PC-9 (cell line): ENCODE results near the gene TMEM60. TPM values are rescaled to one million over a fixed set of nuclear protein-coding genes. Genes with fewer than 3 reads are reported as not detected.
"Not testable (repeated sequence)": the region's sequence is repeated elsewhere in the genome, so short reads cannot be mapped to it uniquely, and the experiment has no call there.

ENCODE experiments used
- BruUV-seq: library from RNA; stranded (reverse); fragments of 400-500 nt; replicated peaks from 2 replicates; lab custom pipeline; 2021; lab: Mats Ljungman, UMichigan
- CTCF ChIA-PET: fragments of 300-600 bp; sonication (Branson Sonifier 250); formaldehyde crosslinking; loops from one replicate; lab custom pipeline; 2022; ENCODE audit warnings: antibody characterized with exemption; lab: Charles Lee
- POLR2A ChIA-PET: fragments of 300-600 bp; sonication (Branson Sonifier 250); formaldehyde crosslinking; loops from one replicate; lab custom pipeline; 2022; ENCODE audit warnings: antibody characterized with exemption; ENCODE audit not compliant: unreplicated experiment; lab: Charles Lee
- DNase-seq, 2 experiments: peaks; one replicate each; pipeline versions ENCODE4 v3.0.0 to v3.0.0-alpha.2; 2015 to 2022; ENCODE audit warnings: mixed read lengths in 1 of 2
- H2AFZ ChIP-seq: fragments of 200-600 bp; sonication (generic); 2 replicates; pipeline ENCODE4 v1.8.1; 2017; ENCODE audit warnings: antibody characterized with exemption
- H3F3A ChIP-seq: fragments of 200-600 bp; sonication (generic); 2 replicates; pipeline ENCODE4 v1.8.1; 2017; ENCODE audit warnings: antibody characterized with exemption, mild to moderate bottlenecking, low read depth; ENCODE audit not compliant: insufficient read depth
- H3K27ac ChIP-seq: fragments of 200-600 bp; sonication (generic); 2 replicates; pipeline ENCODE4 v1.6.1; 2016; ENCODE audit warnings: mixed run types
- H3K27me3 ChIP-seq: fragments of 200-600 bp; sonication (generic); 2 replicates; pipeline ENCODE4 v1.6.1; 2016; ENCODE audit warnings: low read depth, mixed run types; ENCODE audit not compliant: insufficient read depth
- H3K36me3 ChIP-seq: fragments of 200-600 bp; sonication (generic); 2 replicates; pipeline ENCODE4 v1.6.1; 2016; ENCODE audit warnings: low read depth, mixed run types
- H3K4me1 ChIP-seq: fragments of 200-600 bp; sonication (generic); replicated peaks from 2 replicates; pipeline ENCODE4 v1.6.1; 2016; ENCODE audit warnings: mixed run types; ENCODE audit not compliant: insufficient read depth
- H3K4me2 ChIP-seq: fragments of 200-600 bp; sonication (generic); 2 replicates; pipeline ENCODE4 v1.6.1; 2017; ENCODE audit warnings: mixed run types
- H3K4me3 ChIP-seq: fragments of 200-600 bp; sonication (generic); 2 replicates; pipeline ENCODE4 v1.6.1; 2016; ENCODE audit warnings: mixed run types
- H3K79me2 ChIP-seq: fragments of 200-600 bp; sonication (generic); 2 replicates; pipeline ENCODE4 v1.6.1; 2017; ENCODE audit warnings: low read depth, mixed run types
- H3K9me2 ChIP-seq: fragments of 200-600 bp; sonication (generic); 2 replicates; pipeline ENCODE4 v1.8.1; 2017; ENCODE audit warnings: mild to moderate bottlenecking; ENCODE audit not compliant: insufficient read depth
- H3K9me3 ChIP-seq: fragments of 200-600 bp; sonication (generic); 2 replicates; pipeline ENCODE4 v1.8.1; 2016; ENCODE audit warnings: low read depth; ENCODE audit not compliant: insufficient read depth
- H4K20me1 ChIP-seq: fragments of 200-600 bp; sonication (generic); 2 replicates; pipeline ENCODE4 v1.8.1; 2017; ENCODE audit not compliant: insufficient read depth
- CTCF ChIP-seq: fragments of 200-600 bp; sonication (generic); conservative IDR thresholded peaks from 2 replicates; pipeline ENCODE4 v1.6.1; 2017; ENCODE audit warnings: mixed run types, antibody characterized with exemption, mild to moderate bottlenecking, moderate library complexity
- EZH2 ChIP-seq: fragments of 200-600 bp; sonication (generic); IDR thresholded peaks from 2 replicates; pipeline ENCODE4 v1.8.0; 2017; ENCODE audit warnings: antibody characterized with exemption, low read depth
- intact Hi-C: fragments of 100-400 bp; cut with micrococcal nuclease; formaldehyde crosslinking; loops from one replicate; pipeline ENCODE4 v1.10.0; 2022; ENCODE audit not compliant: unreplicated experiment
- total RNA-seq: library from RNA; stranded (reverse); gene quantifications from 2 replicates; pipeline ENCODE4 v1.2.3, GENCODE V29; 2021

The TMEM60 gene
- total RNA-seq, 1 experiment from 2014 or later = 29.1 TPM

- H3K9me3 ChIP-seq = no peaks in the 10 kb centered on the region
- H3K4me3 ChIP-seq = no peak overlapping the region
- no peaks in the 10 kb centered on the region for H3K79me2 ChIP-seq
- BruUV-seq = no TSS peak
- intact Hi-C loops = no loop called here
- CTCF ChIA-PET = no interaction called here
- H3K9me2 ChIP-seq = no peaks in the 10 kb centered on the region
- TF ChIP-seq EZH2 = no peak
- TF ChIP-seq CTCF = no peak
- no peak overlapping the region for H3K27ac ChIP-seq
- POLR2A ChIA-PET = no interaction called here
- H3K4me1 ChIP-seq = no peaks in the 10 kb centered on the region
- no peaks in the 10 kb centered on the region for H3K36me3 ChIP-seq
- H3K27me3 ChIP-seq = no peaks in the 10 kb centered on the region
- no peak overlapping the region for H3K4me2 ChIP-seq
- peaks cover 3% of the 10 kb centered on the region; the same call in 1 of the 2 replicates for H4K20me1 ChIP-seq
- H3F3A ChIP-seq = 0 out of 2 replicates have a peak, but pooled peaks cover 6% of the 10 kb centered on the region
- no peak overlapping the region for H2AFZ ChIP-seq
- no peak for DNase-seq
Observed at GRCh38 chr7:77786018-77786417, 12.2 kb downstream of the TMEM60 start.

GRCh38 chr7:77784426-77784825, 13.8 kb downstream of the TMEM60 start:
- POLR2A ChIA-PET, H3K4me2 ChIP-seq, H3K79me2 ChIP-seq, H3K4me3 ChIP-seq, H3K27me3 ChIP-seq, intact Hi-C loops, H3F3A ChIP-seq, H3K4me1 ChIP-seq, H3K36me3 ChIP-seq, DNase-seq, H2AFZ ChIP-seq, H3K9me3 ChIP-seq, H4K20me1 ChIP-seq, H3K27ac ChIP-seq, CTCF ChIA-PET, BruUV-seq, H3K9me2 ChIP-seq: not testable (repeated sequence)

- Histone ChIP-seq H4K20me1 (peaks cover 3% of the 10 kb centered on the region; the same call in 1 of the 2 replicates), H3K9me3 (no peaks in the 10 kb centered on the region), H3K79me2 (no peaks in the 10 kb centered on the region), H3K4me3 (no peak overlapping the region), H2AFZ (no peak overlapping the region), H3K27me3 (no peaks in the 10 kb centered on the region), H3F3A (0 out of 2 replicates have a peak, but pooled peaks cover 4% of the 10 kb centered on the region), H3K36me3 (no peaks in the 10 kb centered on the region), H3K4me2 (no peak overlapping the region), H3K4me1 (no peaks in the 10 kb centered on the region), H3K27ac (no peak overlapping the region), H3K9me2 (no peaks in the 10 kb centered on the region)
- TF ChIP-seq CTCF (no peak), EZH2 (no peak)
- intact Hi-C loops = no loop called here
- no peak for DNase-seq
- CTCF ChIA-PET = no interaction called here
- POLR2A ChIA-PET = interaction anchor here (0.6 kb wide), 1 partner anchor 1506 kb away, joined by 6 read pairs; no protein-coding TSS in a partner anchor
- no TSS peak for BruUV-seq
Observed at GRCh38 chr7:77783545-77783944, 14.7 kb downstream of the TMEM60 start.

GRCh38 chr7:77783111-77783510, 15.1 kb downstream of the TMEM60 start:
- intact Hi-C loops = no loop called here
- H3K4me1 ChIP-seq = no peaks in the 10 kb centered on the region
- H3K36me3 ChIP-seq = no peaks in the 10 kb centered on the region; the same call in 1 of the 2 replicates
- POLR2A ChIA-PET = interaction anchor here (0.6 kb wide), 1 partner anchor 1505 kb away, joined by 6 read pairs; no protein-coding TSS in a partner anchor
- TF ChIP-seq EZH2 = no peak
- TF ChIP-seq CTCF = no peak
- 0 out of 2 replicates have a peak, but pooled peaks cover 4% of the 10 kb centered on the region for H3F3A ChIP-seq
- no TSS peak for BruUV-seq
- no peak overlapping the region for H3K4me3 ChIP-seq
- no peaks in the 10 kb centered on the region for H3K9me3 ChIP-seq
- H4K20me1 ChIP-seq = peaks cover 3% of the 10 kb centered on the region; the same call in 1 of the 2 replicates
- CTCF ChIA-PET = no interaction called here
- H2AFZ ChIP-seq = no peak overlapping the region
- H3K27me3 ChIP-seq = no peaks in the 10 kb centered on the region
- no peaks in the 10 kb centered on the region for H3K9me2 ChIP-seq
- no peak overlapping the region for H3K4me2 ChIP-seq
- DNase-seq = no peak
- H3K27ac ChIP-seq = no peak overlapping the region
- no peaks in the 10 kb centered on the region for H3K79me2 ChIP-seq
